K562 (cell line): ENCODE data around the gene CLP1. TPM values are rescaled to one million over a fixed set of nuclear protein-coding genes. Genes with fewer than 3 reads are reported as not detected.

Experiments
- ATAC-seq: fragments of 200-7000 bp; cut with Tn5 transposase; 3 replicates; pipeline ENCODE4 v1.9.1; 2020; ENCODE audit warnings: moderate library complexity
- BruUV-seq: library from RNA; stranded (reverse); fragments of 400-500 nt; replicated peaks from 2 replicates; lab custom pipeline; 2021; lab: Mats Ljungman, UMichigan
- CTCF ChIA-PET: fragments of 300-600 bp; formaldehyde crosslinking; extraction: SDS; loops from one replicate; lab custom pipeline; 2021; ENCODE audit warnings: low intra/inter-chr PET ratio; lab: Yijun Ruan, JAX
- POLR2A ChIA-PET: fragments of 300-600, 350-650 bp; sonication (Branson Sonifier 250); formaldehyde crosslinking; extraction: SDS; loops from one replicate; lab custom pipeline; 2021; ENCODE audit warnings: antibody characterized with exemption, inconsistent platforms; lab: Yijun Ruan, JAX
- DNase-seq, 4 experiments: peaks; one replicate each; pipeline versions ENCODE4 v3.0.0 to v3.0.0-alpha.2; 2011 to 2018; ENCODE audit warnings: low spot score in 3 of 4, mixed read lengths in 3 of 4; ENCODE audit errors: extremely low read depth in 1 of 4
- FAIRE-seq: peaks from 2 replicates; lab custom pipeline; 2011; peaks lifted over from hg19 to GRCh38; lab: Jason Lieb, UNC
- H2AFZ ChIP-seq: 2 replicates; pipeline ENCODE4 v1.6.0; 2011; ENCODE audit warnings: low read depth, low read length, control low read depth, inconsistent platforms
- H3K27ac ChIP-seq: fragments of 200-600 bp; 3 replicates; pipeline ENCODE4 v1.8.0; 2011; ENCODE audit warnings: low read depth, mild to moderate bottlenecking, control low read depth, inconsistent platforms, low read length, moderate library complexity, mixed read lengths; ENCODE audit errors: extremely low read depth
- H3K27me3 ChIP-seq, 2 experiments: fragments of 300-600 bp in 1 of 2; 2 replicates in 1 of 2; 3 replicates in 1 of 2; pipeline versions ENCODE4 v1.6.0 to v1.8.0; 2011; ENCODE audit warnings: inconsistent platforms in 2 of 2, low read length in 2 of 2, mild to moderate bottlenecking in 1 of 2, mixed read lengths in 1 of 2, moderate library complexity in 1 of 2; ENCODE audit not compliant: control insufficient read depth in 2 of 2, insufficient read depth in 2 of 2
- H3K36me3 ChIP-seq: fragments of 300-600 bp; 3 replicates; pipeline ENCODE4 v1.8.0; 2011; ENCODE audit warnings: mild to moderate bottlenecking, low read length, inconsistent platforms; ENCODE audit not compliant: control insufficient read depth, insufficient read depth
- H3K4me1 ChIP-seq, 2 experiments: fragments of 200-600 bp in 1 of 2; replicated peaks in 1 of 2; 2 replicates in 1 of 2; 3 replicates in 1 of 2; pipeline versions ENCODE4 v1.5.1 to v1.8.0; 2011; ENCODE audit warnings: inconsistent platforms in 2 of 2, low read length in 2 of 2, mild to moderate bottlenecking in 1 of 2, mixed read lengths in 1 of 2, moderate library complexity in 1 of 2; ENCODE audit not compliant: control insufficient read depth in 2 of 2, insufficient read depth in 2 of 2
- H3K4me2 ChIP-seq: 2 replicates; pipeline ENCODE4 v1.6.1; 2011; ENCODE audit warnings: low read length, control low read depth, inconsistent platforms, mixed read lengths; ENCODE audit not compliant: insufficient read depth
- H3K4me3 ChIP-seq: fragments of 200-600 bp; sonication (generic), shearing (Covaris generic); 2 replicates; pipeline ENCODE4 v1.5.1; 2016; ENCODE audit warnings: control low read depth, inconsistent platforms
- H3K79me2 ChIP-seq: fragments of 200-600 bp; 3 replicates; pipeline ENCODE4 v1.8.0; 2011; ENCODE audit warnings: low read length, inconsistent platforms; ENCODE audit not compliant: control insufficient read depth, insufficient read depth
- H3K9ac ChIP-seq, 2 experiments: 2 replicates each; pipeline versions ENCODE4 v1.6.0 to v1.6.1; 2011; ENCODE audit warnings: low read depth in 2 of 2, low read length in 2 of 2, control low read depth in 1 of 2, inconsistent platforms in 1 of 2, mild to moderate bottlenecking in 1 of 2, mixed read lengths in 1 of 2; ENCODE audit not compliant: insufficient read depth in 1 of 2
- H3K9me1 ChIP-seq: one replicate; pipeline ENCODE4 v1.6.0; 2011; ENCODE audit warnings: inconsistent platforms, mild to moderate bottlenecking, low read length, moderate library complexity; ENCODE audit not compliant: control insufficient read depth, insufficient read depth
- H3K9me3 ChIP-seq: replicated peaks from 2 replicates; pipeline ENCODE4 v1.5.1; 2011; ENCODE audit warnings: low read depth, low read length, inconsistent platforms; ENCODE audit not compliant: control insufficient read depth, insufficient read depth
- H4K20me1 ChIP-seq: replicated peaks from 2 replicates; pipeline ENCODE4 v1.6.1; 2011; ENCODE audit warnings: low read length, inconsistent platforms, mixed read lengths; ENCODE audit not compliant: control insufficient read depth, insufficient read depth
- BCOR ChIP-seq: fragments of 450-650 bp; IDR thresholded peaks from 2 replicates; pipeline ENCODE4 v1.6.1; 2016
- DPF2 ChIP-seq: fragments of 450-650 bp; IDR thresholded peaks from 2 replicates; pipeline ENCODE4 v1.6.1; 2016
- NFATC3 ChIP-seq: fragments of 450-650 bp; IDR thresholded peaks from 2 replicates; pipeline ENCODE4 v1.6.1; 2017; ENCODE audit warnings: mild to moderate bottlenecking
- PHF21A ChIP-seq: fragments of 450-650 bp; IDR thresholded peaks from 2 replicates; pipeline ENCODE4 v1.6.1; 2017; ENCODE audit warnings: low read depth, borderline replicate concordance
- RBM25 ChIP-seq: fragments of 200-400 bp; formaldehyde crosslinking; IDR thresholded peaks from 2 replicates; pipeline ENCODE4 v1.6.1; 2018; ENCODE audit warnings: low read length, low read depth, moderate library complexity; ENCODE audit not compliant: severe bottlenecking
- SMARCA4 ChIP-seq: fragments of 450-650 bp; IDR thresholded peaks from 2 replicates; pipeline ENCODE4 v1.6.1; 2016
- SMARCB1 ChIP-seq: IDR thresholded peaks from 2 replicates; pipeline ENCODE4 v1.6.1; 2011; ENCODE audit warnings: improper control_type of control experiment, low read depth; ENCODE audit not compliant: insufficient read length
- ZFP30 ChIP-seq: fragments of 250-450 bp; sonication (Bioruptor Pico); IDR thresholded peaks from 2 replicates; pipeline ENCODE4 v1.8.0; 2022; ENCODE audit warnings: moderate library complexity, mild to moderate bottlenecking, inconsistent platforms, borderline replicate concordance
- ZFP36 ChIP-seq: fragments of 150-350 bp; IDR thresholded peaks from 2 replicates; pipeline ENCODE4 v1.6.1; 2018; ENCODE audit warnings: low read length, low read depth; ENCODE audit not compliant: partially characterized antibody
- ZNF436 ChIP-seq: fragments of 250-450, 450-650 bp; sonication (Bioruptor Pico); formaldehyde crosslinking; IDR thresholded peaks from 2 replicates; pipeline ENCODE4 v1.7.0; 2020; ENCODE audit warnings: mild to moderate bottlenecking
- ZNF561 ChIP-seq: fragments of 450-650 bp; formaldehyde crosslinking; conservative IDR thresholded peaks from 2 replicates; pipeline ENCODE4 v1.4.0; 2020; ENCODE audit warnings: mild to moderate bottlenecking, moderate library complexity
- ZNF717 ChIP-seq: fragments of 250-450 bp; sonication (Bioruptor Pico); IDR thresholded peaks from 2 replicates; pipeline ENCODE4 v1.5.0; 2021
- WGBS: fragments of 100-300 bp; shearing (Covaris generic); methylation state at CpG from one replicate; pipeline ENCODE4 v1.1.6; 2016; ENCODE audit warnings: low coverage, mixed read lengths; ENCODE audit not compliant: insufficient coverage; ENCODE audit errors: missing lambda C conversion rate; 5-methylcytosine and 5-hydroxymethylcytosine counted together
- in situ Hi-C: fragments of 300-500 bp; cut with MboI; formaldehyde crosslinking; loops from 4 replicates; pipeline ENCODE4 v1.15.0; 2018; ENCODE audit warnings: inconsistent platforms, mixed read lengths
- intact Hi-C: fragments of 100-400 bp; cut with micrococcal nuclease; formaldehyde crosslinking; loops from 2 replicates; pipeline ENCODE4 v1.14.2; 2022
- polyA plus RNA-seq, 8 experiments: library from polyadenylated mRNA; depleted of rRNA in 4 of 8; stranded (reverse) in 5 of 8; unstranded in 3 of 8; fragments of >200 nt; fragmentation: Nextera tagmentation in 2 of 8; fragmentation: Illumina TruSeq in 1 of 8; extraction: Ambion mirVana in 2 of 8; extraction: Trizol in 1 of 8; gene quantifications; 2 replicates each; pipeline versions ENCODE4 v1.2.1 to v1.2.3, GENCODE V29; 2011 to 2014; ENCODE audit warnings: inconsistent platforms in 1 of 8, missing spikeins in 1 of 8
- total RNA-seq, 7 experiments: library from RNA; depleted of rRNA in 6 of 7; stranded (reverse); fragments of >200 nt in 6 of 7; fragmentation: Illumina TruSeq in 2 of 7; extraction: Trizol in 2 of 7; gene quantifications; 2 replicates each; pipeline versions ENCODE4 v1.2.1 to v1.2.3, GENCODE V29; 2011 to 2021; ENCODE audit warnings: low replicate concordance in 1 of 7

The CLP1 gene
- total and polyA plus RNA-seq, 9 of the 15 experiments (the other 6 are each of a cell fraction or from before 2014, with no cell fraction given): 19.1 to 46.2 (median 27.8) TPM

DNA sequence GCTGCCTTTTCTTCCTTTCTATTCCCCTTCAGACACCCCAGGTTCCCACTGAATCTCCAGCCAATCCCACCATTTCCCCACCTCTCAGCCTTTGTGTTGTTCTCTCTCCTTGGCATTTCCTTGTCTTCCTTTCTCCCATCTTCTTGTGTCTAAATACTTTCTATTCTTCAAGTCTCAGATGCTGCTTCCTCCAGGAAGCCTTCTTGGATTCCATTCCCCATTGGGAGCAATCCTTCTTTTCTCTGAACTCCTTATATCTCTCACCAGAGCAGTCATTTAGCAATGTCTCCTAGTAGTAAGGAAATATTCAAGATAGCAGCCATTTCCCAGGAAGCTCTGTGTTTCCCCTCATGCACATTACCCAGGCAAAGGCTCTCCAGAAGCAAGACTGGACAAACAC lies 23.3 kb upstream of the CLP1 start:
- POLR2A ChIA-PET: interaction anchor here (0.5 to 0.6 kb wide), 2 partner anchors 85 to 204 kb away, joined by 3 to 4 read pairs; no protein-coding TSS in a partner anchor
- Histone ChIP-seq H3K9me3 (no peaks in the 10 kb centered on the region), H3K9ac (no peak overlapping the region), H3K36me3 (no peaks in the 10 kb centered on the region), H3K27ac (no peak overlapping the region), H3K4me3 (no peak overlapping the region), H3K27me3 (peaks cover 16 to 33% of the 10 kb centered on the region in 2 experiments), H3K79me2 (no peaks in the 10 kb centered on the region), H3K9me1 (no peaks in the 10 kb centered on the region), H3K4me2 (no peak overlapping the region), H4K20me1 (no peaks in the 10 kb centered on the region), H2AFZ (no peak overlapping the region), H3K4me1 (peaks cover 0 to 13% of the 10 kb centered on the region in 2 experiments; a peak in 2 of 5 replicates)
- no TSS peak for BruUV-seq
- intact Hi-C loops (no loop called here), in situ Hi-C loops (no loop called here)
- TF ChIP-seq ZFP36: peak; percentile 96
- peak; percentile 36 for TF ChIP-seq RBM25
- TF ChIP-seq DPF2: no peak
- peak; percentile 63; the same call in 1 of the 2 replicates for TF ChIP-seq ZNF436 (CRISPR knock-in tag)
- TF ChIP-seq SMARCB1: no peak
- TF ChIP-seq BCOR: peak; percentile 44; the same call in 1 of the 2 replicates
- no peak for TF ChIP-seq ZFP30
- DNase-seq: no peak
- FAIRE-seq: no peak
- ATAC-seq: no peak
- CTCF ChIA-PET: interaction anchor here (0.6 kb wide), 1 partner anchor 57 kb away, joined by 3 read pairs; no protein-coding TSS in a partner anchor

DNA sequence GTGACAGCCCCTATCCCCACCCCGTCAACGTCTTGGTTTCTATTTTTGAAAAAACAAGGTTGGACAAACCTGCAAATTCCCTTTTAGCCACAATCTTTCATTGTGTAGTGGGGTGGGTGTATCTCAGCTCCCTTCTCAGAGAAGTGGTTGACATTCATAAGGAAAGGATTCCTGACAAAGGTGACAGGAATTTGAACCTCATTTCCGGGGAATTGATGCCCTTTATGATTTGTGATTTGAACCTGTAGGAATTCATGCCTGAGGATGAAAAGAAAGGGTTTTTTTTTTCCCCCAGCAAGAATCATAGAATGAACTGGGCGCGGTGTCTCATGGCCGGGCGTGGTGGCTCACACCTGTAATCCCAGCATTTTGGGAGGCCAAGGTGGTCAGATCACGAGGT lies 22.3 kb upstream of the CLP1 start:
- BruUV-seq: no TSS peak
- POLR2A ChIA-PET: interaction anchor here (0.7 kb wide), 2 partner anchors 11 to 13 kb away, joined by 3 read pairs; no protein-coding TSS in a partner anchor
- FAIRE-seq: no peak
- H3K4me1 ChIP-seq: peaks cover 2 to 17% of the 10 kb centered on the region in 2 experiments; a peak in 3 of 5 replicates
- H3K4me3 ChIP-seq: no peak overlapping the region
- peaks cover 12 to 28% of the 10 kb centered on the region in 2 experiments for H3K27me3 ChIP-seq
- H3K9me3 ChIP-seq: no peaks in the 10 kb centered on the region
- ATAC-seq: no peak
- no peaks in the 10 kb centered on the region for H3K9me1 ChIP-seq
- H3K79me2 ChIP-seq: no peaks in the 10 kb centered on the region
- no peaks in the 10 kb centered on the region for H4K20me1 ChIP-seq
- H3K4me2 ChIP-seq: no peak overlapping the region
- CTCF ChIA-PET: interaction anchor here (0.8 kb wide), 1 partner anchor 16 kb away, joined by 7 read pairs; no protein-coding TSS in a partner anchor
- no peak overlapping the region for H2AFZ ChIP-seq
- WGBS: 23% methylated on average over 8 of the region's 8 CpGs
- no peak for DNase-seq
- intact Hi-C loops (no loop called here), in situ Hi-C loops (no loop called here)
- H3K9ac ChIP-seq: no peak overlapping the region
- H3K36me3 ChIP-seq: no peaks in the 10 kb centered on the region
- no peak overlapping the region for H3K27ac ChIP-seq
- TF ChIP-seq ZNF717 (CRISPR knock-in tag) (no peak), ZFP30 (no peak), SMARCA4 (no peak), PHF21A (no peak), NFATC3 (no peak), ZNF561 (no peak), RBM25 (no peak)
